ENCODE data around the gene MIGA1.
"Not testable (repeated sequence)": the region's sequence is repeated elsewhere in the genome, so short reads cannot be mapped to it uniquely, and the experiment has no call there.

Gene MIGA1

GRCh38 chr1:77776007-77776700, 3.3 kb upstream of the MIGA1 start:
- TF ChIP-seq CTCF (IDR thresholded peaks at IDR 0.05; ENCODE audit: insufficient read depth, low read depth, low read length, missing control alignments): no peak
- no peak for DNase-seq (ENCODE audit: low read depth)
- H3K4me3 ChIP-seq (ENCODE audit: low read length): no peak overlapping the region

- TF ChIP-seq CTCF (IDR thresholded peaks at IDR 0.05; ENCODE audit: insufficient read depth, low read depth, low read length, missing control alignments): no peak
- no peak for DNase-seq (ENCODE audit: low read depth)
Observed at GRCh38 chr1:77781683-77782082, 2.2 kb downstream of the MIGA1 start.

GRCh38 chr1:77783141-77783540, 3.7 kb downstream of the MIGA1 start:
- peak; percentile 18 for DNase-seq (ENCODE audit: low read depth)
- no peak overlapping the region for H3K4me3 ChIP-seq (ENCODE audit: low read length)
- TF ChIP-seq CTCF (IDR thresholded peaks at IDR 0.05; ENCODE audit: insufficient read depth, low read depth, low read length, missing control alignments): no peak

More at GRCh38 chr1:77781683-77782082, 2.2 kb downstream of the MIGA1 start:
- no peak overlapping the region for H3K4me3 ChIP-seq (ENCODE audit: low read length)

GRCh38 chr1:77786093-77786741, 6.8 kb downstream of the MIGA1 start:
- H3K4me3 ChIP-seq (ENCODE audit: low read length); DNase-seq (ENCODE audit: low read depth): not testable (repeated sequence)

GRCh38 chr1:77794550-77794949, 15.1 kb downstream of the MIGA1 start:
- DNase-seq (ENCODE audit: low read depth): no peak
- no peak overlapping the region for H3K4me3 ChIP-seq (ENCODE audit: low read length)
- no peak for TF ChIP-seq CTCF (IDR thresholded peaks at IDR 0.05; ENCODE audit: insufficient read depth, low read depth, low read length, missing control alignments)

- no peak overlapping the region for H3K4me3 ChIP-seq (ENCODE audit: low read length)
- DNase-seq (ENCODE audit: low read depth): no peak
- TF ChIP-seq CTCF (IDR thresholded peaks at IDR 0.05; ENCODE audit: insufficient read depth, low read depth, low read length, missing control alignments): no peak
Observed at GRCh38 chr1:77796695-77797405, 17.4 kb downstream of the MIGA1 start.

- TF ChIP-seq CTCF (IDR thresholded peaks at IDR 0.05; ENCODE audit: insufficient read depth, low read depth, low read length, missing control alignments): no peak
- DNase-seq (ENCODE audit: low read depth): no peak
- no peak overlapping the region for H3K4me3 ChIP-seq (ENCODE audit: low read length)
Observed at GRCh38 chr1:77797991-77798390, 18.5 kb downstream of the MIGA1 start.

Data from epithelial cell of esophagus (primary cell).